Suppressor macrophage treated with lipopolysaccharide for 4 hours (primary cell): ENCODE results near the gene VSIG4.
"Not testable (repeated sequence)": the region's sequence is repeated elsewhere in the genome, so short reads cannot be mapped to it uniquely, and the experiment has no call there.

Source experiments
- DNase-seq: peaks from one replicate; pipeline ENCODE4 v3.0.0-alpha.2; 2020

Gene VSIG4

DNA sequence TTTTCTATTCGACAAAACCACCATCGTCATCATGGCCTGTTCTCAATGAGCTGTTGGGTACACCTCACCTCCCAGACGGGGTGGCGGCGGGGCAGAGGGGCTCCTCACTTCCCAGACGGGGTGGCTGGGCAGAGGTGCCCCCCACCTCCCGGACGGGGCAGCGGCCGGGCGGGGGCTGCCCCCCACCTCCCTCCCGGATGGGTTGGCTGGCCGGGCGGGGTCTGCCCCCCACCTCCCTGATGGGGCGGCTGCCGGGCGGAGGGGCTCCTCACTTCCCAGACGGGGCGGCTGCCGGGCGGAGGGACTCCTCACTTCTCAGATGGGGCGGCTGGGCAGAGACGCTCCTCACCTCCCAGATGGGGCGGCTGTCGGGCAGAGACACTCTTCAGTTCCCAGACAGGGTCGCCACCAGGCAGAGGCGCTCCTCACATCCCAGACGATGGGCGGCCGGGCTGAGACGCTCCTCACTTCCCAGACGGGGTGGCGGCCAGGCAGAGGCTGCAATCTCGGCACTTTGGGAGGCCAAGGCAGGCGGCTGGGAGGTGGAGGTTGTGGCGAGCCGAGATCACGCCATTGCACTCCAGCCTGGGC, 64.6 kb downstream of the VSIG4 start:
- not testable (repeated sequence) for DNase-seq
